ENCODE measurements around the gene CPEB2. TPM values are rescaled to one million over a fixed set of nuclear protein-coding genes. Genes with fewer than 3 reads are reported as not detected.

CPEB2 gene
- total and polyA plus RNA-seq, 10 of the 15 experiments (the other 5 are each of a cell fraction or from before 2014, with no cell fraction given), result 0.73 to 8.3 (median 3.7) TPM

GRCh38 chr4:15100380-15100779, 98.1 kb downstream of the CPEB2 start:
- Histone ChIP-seq H3K4me3 (no peak overlapping the region), H3K27me3 (replicated peaks in 1 of 2; ENCODE audit: control insufficient read depth in 2 of 2, insufficient read depth in 2 of 2, low read length in 1 of 2) (no peaks in the 10 kb centered on the region), H3K4me1 (ENCODE audit: control insufficient read depth, insufficient read depth, low read length) (no peaks in the 10 kb centered on the region), H3K9me3 (replicated peaks; ENCODE audit: control insufficient read depth, insufficient read depth, low read length) (no peaks in the 10 kb centered on the region; the same call in 2 of the 3 replicates), H3K27ac (ENCODE audit: control insufficient read depth, insufficient read depth) (no peak overlapping the region), H3K79me2 (ENCODE audit: control insufficient read depth, insufficient read depth, low read length) (no peaks in the 10 kb centered on the region), H2AFZ (ENCODE audit: control insufficient read depth, low read depth, low read length) (no peak overlapping the region), H3K4me2 (ENCODE audit: control insufficient read depth, insufficient read depth) (no peak overlapping the region), H4K20me1 (ENCODE audit: control insufficient read depth, insufficient read depth) (no peaks in the 10 kb centered on the region), H3K36me3 (ENCODE audit: control insufficient read depth in 2 of 2, insufficient read depth in 2 of 2, low read length in 1 of 2) (no peaks in the 10 kb centered on the region), H3K9ac (ENCODE audit: control insufficient read depth, insufficient read depth, low read length) (no peak overlapping the region)
- no peak for FAIRE-seq
- BruUV-seq (replicated peaks), result no TSS peak
- no peak for DNase-seq (ENCODE audit: low read depth, low spot score)
- in situ Hi-C loops (cut with MboI), result no loop called here
- ChIA-PET SMC1A (ENCODE audit: uncharacterized antibody, unreplicated experiment) (interaction anchor here (1.5 kb wide), 1 partner anchor 205 kb away, joined by 3 read pairs; no protein-coding TSS in a partner anchor), CTCF (no interaction called here), POLR2A (no interaction called here), RAD21 (ENCODE audit: unreplicated experiment) (no interaction called here)
- TF ChIP-seq RUNX3 (IDR thresholded peaks at IDR 0.05; ENCODE audit: low read length) (no peak), E4F1 (IDR thresholded peaks at IDR 0.05; ENCODE audit: borderline replicate concordance, partially characterized antibody) (no peak), CBFB (IDR thresholded peaks at IDR 0.05; ENCODE audit: low read depth) (no peak), CUX1 (IDR thresholded peaks at IDR 0.05; ENCODE audit: insufficient replicate concordance, low read depth, low read length) (no peak)
- intact Hi-C loops (cut with micrococcal nuclease; ENCODE audit: unreplicated experiment), result no loop called here
- no peak for ATAC-seq
- WGBS (ENCODE audit: insufficient coverage, insufficient replicate concordance, low lambda C conversion rate, missing lambda C conversion rate), result 7% methylated on average over 1 of the region's 1 CpG

All from GM12878 (cell line).